HG02588 (cell line): ENCODE data around the gene CAPN9.
"Not testable (repeated sequence)": the region's sequence is repeated elsewhere in the genome, so short reads cannot be mapped to it uniquely, and the experiment has no call there.

Source experiments
- ATAC-seq: cut with Tn5 transposase; IDR thresholded peaks from one replicate; pipeline ENCODE4 v1.9.1; 2021; ENCODE audit warnings: mild to moderate bottlenecking, moderate library complexity; ENCODE audit not compliant: unreplicated experiment

Gene CAPN9

DNA sequence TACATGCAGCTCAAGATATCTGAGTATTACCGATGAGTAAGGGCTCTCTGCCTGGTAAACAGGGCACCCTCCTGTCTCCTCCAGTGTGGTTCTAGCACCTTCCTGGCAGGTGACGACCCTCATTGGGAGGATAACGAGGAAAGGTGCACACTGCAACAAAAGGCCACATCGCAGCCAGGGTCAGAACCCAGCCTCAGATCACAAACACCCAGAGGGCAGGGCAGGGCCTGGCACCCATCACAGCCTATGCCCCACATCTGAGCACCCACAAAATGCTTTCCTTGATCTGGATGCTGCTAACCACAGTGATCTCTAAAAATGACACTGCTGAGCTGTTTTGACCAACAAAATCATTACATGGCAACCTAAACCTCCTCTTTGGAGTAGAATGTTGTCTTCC, 97.4 kb downstream of the CAPN9 start:
- no peak for ATAC-seq

DNA sequence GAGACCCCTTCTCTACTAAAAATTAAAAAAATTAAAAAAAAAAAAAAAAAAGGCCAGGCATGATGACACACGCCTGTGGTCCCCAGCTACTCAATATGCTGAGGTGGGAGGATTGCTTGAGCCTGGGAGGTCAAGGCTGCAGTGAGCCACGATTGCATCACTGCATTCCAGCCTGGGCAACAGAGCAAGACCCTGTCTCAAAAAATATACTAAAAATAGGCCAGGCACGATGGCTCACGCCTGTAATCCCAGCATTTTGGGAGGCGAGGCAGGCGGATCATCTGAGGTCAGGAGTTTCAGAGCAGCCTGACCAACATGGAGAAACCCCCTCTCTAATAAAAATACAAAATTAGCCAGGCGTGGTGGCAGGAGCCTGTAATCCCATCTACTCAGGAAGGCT, 98.0 kb downstream of the CAPN9 start:
- not testable (repeated sequence) for ATAC-seq

- ATAC-seq = no peak
Measured at GRCh38 chr1:230848235-230848634, 101.0 kb downstream of the CAPN9 start.

- ATAC-seq = no peak
Measured at GRCh38 chr1:230849451-230850224, 102.5 kb downstream of the CAPN9 start.

- ATAC-seq = no peak
Measured at GRCh38 chr1:230850547-230850946, 103.4 kb downstream of the CAPN9 start.

DNA sequence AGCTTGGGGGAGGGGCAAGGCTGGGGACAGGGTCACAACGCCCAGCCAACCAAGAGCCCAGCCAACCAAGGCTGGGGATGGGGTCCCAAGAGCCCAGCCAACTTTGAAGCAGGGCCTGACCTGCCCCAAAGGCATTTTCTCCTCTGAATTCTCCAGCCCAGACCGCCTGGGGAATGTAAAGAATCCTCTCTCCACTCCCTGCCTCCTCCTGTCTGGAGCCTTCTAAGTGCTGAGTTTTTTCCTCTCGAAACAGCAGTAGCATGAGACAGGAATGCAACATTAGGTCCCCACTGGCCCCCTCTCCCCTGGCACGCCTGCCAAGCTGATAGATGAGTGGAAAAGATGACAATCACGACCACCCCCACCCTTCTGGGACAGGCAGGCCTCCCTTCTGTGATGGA, 104.1 kb downstream of the CAPN9 start:
- ATAC-seq = no peak
